ENCODE measurements around the gene RAB8A. TPM values are rescaled to one million over a fixed set of nuclear protein-coding genes. Genes with fewer than 3 reads are reported as not detected.
A peak's percentile ranks its signal among the peaks of the same experiment; 100 is the strongest.

The RAB8A gene
- total and polyA plus RNA-seq, 9 of the 15 experiments (the other 6 are each of a cell fraction or from before 2014, with no cell fraction given): 11.2 to 102 (median 53.2) TPM

GRCh38 chr19:16077984-16078758 lies 33.5 kb upstream of the RAB8A start (continued):
- TF ChIP-seq TRIM24 (IDR thresholded peaks at IDR 0.05) (no peak), MTA1 (IDR thresholded peaks at IDR 0.05; ENCODE audit: borderline replicate concordance) (no peak), TAL1 (IDR thresholded peaks at IDR 0.05) (no peak), ZNF561 (CRISPR knock-in tag; conservative IDR thresholded peaks at IDR 0.05) (no peak), ZNF518B (CRISPR knock-in tag; IDR thresholded peaks at IDR 0.05) (no peak), HMGXB4 (CRISPR knock-in tag; IDR thresholded peaks at IDR 0.05) (no peak), ZNF583 (CRISPR knock-in tag; IDR thresholded peaks at IDR 0.05) (0 out of 2 replicates have a peak, but pooled peaks have one; percentile 30), HNRNPUL1 (IDR thresholded peaks at IDR 0.05; ENCODE audit: low read length) (no peak), GATAD2A (IDR thresholded peaks at IDR 0.05) (no peak), DDX20 (tag; IDR thresholded peaks at IDR 0.05; ENCODE audit: low read depth) (0 out of 2 replicates have a peak, but pooled peaks have one; percentile 9), JUND (IDR thresholded peaks at IDR 0.05; ENCODE audit: borderline replicate concordance, low read depth, low read length) (no peak), JUND (tag; IDR thresholded peaks at IDR 0.05; ENCODE audit: borderline replicate concordance, low read depth, low read length) (no peak), CREB5 (CRISPR knock-in tag; IDR thresholded peaks at IDR 0.05) (no peak), MBD2 (IDR thresholded peaks at IDR 0.05; ENCODE audit: borderline replicate concordance, low read depth) (no peak), ZNF785 (CRISPR knock-in tag; IDR thresholded peaks at IDR 0.05) (no peak), ARID3B (CRISPR knock-in tag; IDR thresholded peaks at IDR 0.05; ENCODE audit: borderline replicate concordance) (no peak), POLR2G (IDR thresholded peaks at IDR 0.05; ENCODE audit: low read depth, low read length) (0 out of 2 replicates have a peak, but pooled peaks have one; percentile 8), STAT5B (CRISPR knock-in tag; IDR thresholded peaks at IDR 0.05) (no peak), ELK3 (CRISPR knock-in tag; IDR thresholded peaks at IDR 0.05) (no peak)
